RKO (cell line): ENCODE results near the gene FGD4.
A peak's percentile ranks its signal among the peaks of the same experiment; 100 is the strongest.

ENCODE experiments used
- DNase-seq: peaks from one replicate; pipeline ENCODE4 v3.0.0-alpha.2; 2016; ENCODE audit warnings: low spot score

FGD4 gene

GRCh38 chr12:32399370-32400113 is at the start of gene FGD4:
TSS of gene FGD4 (plus strand) at chr12:32399558.
- peak; percentile 71 for DNase-seq

- no peak for DNase-seq
Observed at GRCh38 chr12:32353540-32353939, 45.8 kb upstream of the FGD4 start.

- no peak for DNase-seq
Observed at GRCh38 chr12:32357601-32358249, 41.6 kb upstream of the FGD4 start.

- no peak for DNase-seq
Observed at GRCh38 chr12:32360956-32361355, 38.4 kb upstream of the FGD4 start.

- no peak for DNase-seq
Observed at GRCh38 chr12:32362892-32363291, 36.5 kb upstream of the FGD4 start.

- DNase-seq: peak; percentile 81
Observed at GRCh38 chr12:32365473-32366064, 33.8 kb upstream of the FGD4 start.

GRCh38 chr12:32366714-32367113 is 32.6 kb upstream of the FGD4 start:
- no peak for DNase-seq

- peak; percentile 11 for DNase-seq
Observed at GRCh38 chr12:32367381-32367780, 32.0 kb upstream of the FGD4 start.

- DNase-seq: no peak
Observed at GRCh38 chr12:32369202-32369601, 30.2 kb upstream of the FGD4 start.

GRCh38 chr12:32377344-32378055 is 21.9 kb upstream of the FGD4 start:
- DNase-seq: no peak

GRCh38 chr12:32379213-32379612 is 20.1 kb upstream of the FGD4 start:
- no peak for DNase-seq

GRCh38 chr12:32379667-32380066 is 19.7 kb upstream of the FGD4 start:
- DNase-seq: no peak

GRCh38 chr12:32382226-32382625 is 17.1 kb upstream of the FGD4 start:
- DNase-seq: no peak

GRCh38 chr12:32390572-32391219 is 8.7 kb upstream of the FGD4 start:
- no peak for DNase-seq

- no peak for DNase-seq
Observed at GRCh38 chr12:32395026-32395425, 4.3 kb upstream of the FGD4 start.

- DNase-seq: no peak
Observed at GRCh38 chr12:32397696-32398095, 1.7 kb upstream of the FGD4 start.

- no peak for DNase-seq
Observed at GRCh38 chr12:32398181-32398580, 1.2 kb upstream of the FGD4 start.

- no peak for DNase-seq
Observed at GRCh38 chr12:32398816-32399369, 465 bp upstream of the FGD4 start.

- no peak for DNase-seq
Observed at GRCh38 chr12:32400114-32400672, 835 bp downstream of the FGD4 start.

- DNase-seq: no peak
Observed at GRCh38 chr12:32400866-32401265, 1.5 kb downstream of the FGD4 start.

GRCh38 chr12:32402170-32402569 is 2.8 kb downstream of the FGD4 start:
- DNase-seq: no peak

GRCh38 chr12:32402946-32403345 is 3.6 kb downstream of the FGD4 start:
- DNase-seq: no peak
